Measurements from ENCODE around the gene ZNF160. TPM values are rescaled to one million over a fixed set of nuclear protein-coding genes. Genes with fewer than 3 reads are reported as not detected.

Gene ZNF160
- total RNA-seq (10 to 100 TPM; 28.1 to 96.0 (median 56.7) TPM), polyA plus RNA-seq (10 to 100 TPM in 1 of 3 donors, 1 to 10 TPM in 2; 7.3 to 13.5 (median 9.2) TPM)
- long read RNA-seq, donor 1, full-length matches to known transcripts: 3 of 3 reads
- long read RNA-seq, donor 1, partial matches to known transcripts: 0 of 3 reads
- long read RNA-seq, donor 1, other reads (novel, unspliced or antisense): 0 of 3 reads
- long read RNA-seq, donor 2, full-length matches to known transcripts: 7 of 7 reads
- long read RNA-seq, donor 2, partial matches to known transcripts: 0 of 7 reads
- long read RNA-seq, donor 2, other reads (novel, unspliced or antisense): 0 of 7 reads
- long read RNA-seq, donor 3, full-length matches to known transcripts: 2 of 2 reads
- long read RNA-seq, donor 3, partial matches to known transcripts: 0 of 2 reads
- long read RNA-seq, donor 3, other reads (novel, unspliced or antisense): 0 of 2 reads
- long read RNA-seq, donor 4: 0 reads
- long read RNA-seq, donor 5, full-length matches to known transcripts: 2 of 2 reads
- long read RNA-seq, donor 5, partial matches to known transcripts: 0 of 2 reads
- long read RNA-seq, donor 5, other reads (novel, unspliced or antisense): 0 of 2 reads
- long read RNA-seq, donor 6, full-length matches to known transcripts: 22 of 22 reads
- long read RNA-seq, donor 6, partial matches to known transcripts: 0 of 22 reads
- long read RNA-seq, donor 6, other reads (novel, unspliced or antisense): 0 of 22 reads
- long read RNA-seq, donor 7, full-length matches to known transcripts: 3 of 3 reads
- long read RNA-seq, donor 7, partial matches to known transcripts: 0 of 3 reads
- long read RNA-seq, donor 7, other reads (novel, unspliced or antisense): 0 of 3 reads
- long read RNA-seq, donor 8, full-length matches to known transcripts: 8 of 8 reads
- long read RNA-seq, donor 8, partial matches to known transcripts: 0 of 8 reads
- long read RNA-seq, donor 8, other reads (novel, unspliced or antisense): 0 of 8 reads
- long read RNA-seq, donor 9, full-length matches to known transcripts: 9 of 9 reads
- long read RNA-seq, donor 9, partial matches to known transcripts: 0 of 9 reads
- long read RNA-seq, donor 9, other reads (novel, unspliced or antisense): 0 of 9 reads
- long read RNA-seq, donor 10, partial matches to known transcripts: 0 of 1 reads
- long read RNA-seq, donor 10, other reads (novel, unspliced or antisense): 0 of 1 reads

- intact Hi-C loops (cut with DNase I; ENCODE audit: low total_unique reads): no loop called here
- H3K27me3 ChIP-seq: no peaks in the 10 kb centered on the region
- H3K4me1 ChIP-seq: peaks cover 8 to 37% (median 24%) of the 10 kb centered on the region in 4 donors
Observed at GRCh38 chr19:53103234-53104203, at the start of gene ZNF160. ZNF160 (minus strand) TSS chr19:53103422; CDS start chr19:53086276, 17,146 bp downstream.

GRCh38 chr19:53147645-53148044 lies 44.4 kb upstream of the ZNF160 start:
- Histone ChIP-seq H3K27ac (no peak overlapping the region), H3K4me3 (no peak overlapping the region), H3K27me3 (no peaks in the 10 kb centered on the region), H3K4me1 (no peaks in the 10 kb centered on the region), H3K9me3 (peaks cover 46 to 94% (median 82%) of the 10 kb centered on the region in 4 donors), H3K36me3 (peaks cover 44 to 95% (median 95%) of the 10 kb centered on the region in 4 donors)
- DNase-seq: no peak
- intact Hi-C loops (cut with DNase I; ENCODE audit: low total_unique reads): no loop called here
- TF ChIP-seq CTCF (IDR thresholded peaks at IDR 0.05) (no peak), POLR2AphosphoS5 (IDR thresholded peaks at IDR 0.05) (no peak), POLR2A (IDR thresholded peaks at IDR 0.05) (no peak), EP300 (IDR thresholded peaks at IDR 0.05) (no peak)

More at GRCh38 chr19:53103234-53104203, at the start of gene ZNF160:
- TF ChIP-seq CTCF (IDR thresholded peaks at IDR 0.05): no peak
- TF ChIP-seq POLR2A (IDR thresholded peaks at IDR 0.05): peak in 2 of 4 donors; percentile 41 to 65
- peak; percentile 78 to 97 (median 96) for TF ChIP-seq POLR2AphosphoS5 (IDR thresholded peaks at IDR 0.05)
- Histone ChIP-seq H3K9me3 (peaks cover 0 to 6% (median 3%) of the 10 kb centered on the region in 4 donors), H3K27ac (peak within 1 kb of the TSS; percentile 87 to 95 (median 88)), H3K4me3 (peak within 1 kb of the TSS; percentile 65 to 92 (median 76)), H3K36me3 (peaks cover 1 to 28% (median 16%) of the 10 kb centered on the region in 4 donors)
- WGBS, 5 donors: 2 to 3% (median 2%) methylated on average over 51 to 67 of the region's 67 CpGs
- DNase-seq: peak; percentile 98 to 99

GRCh38 chr19:53140351-53140750 lies 37.1 kb upstream of the ZNF160 start:
- H3K4me3 ChIP-seq: no peak overlapping the region
- TF ChIP-seq POLR2AphosphoS5 (IDR thresholded peaks at IDR 0.05) (no peak), CTCF (IDR thresholded peaks at IDR 0.05) (no peak), EP300 (IDR thresholded peaks at IDR 0.05) (no peak), POLR2A (IDR thresholded peaks at IDR 0.05) (no peak)

More at GRCh38 chr19:53140351-53140750, 37.1 kb upstream of the ZNF160 start:
- H3K36me3 ChIP-seq: peaks cover 18 to 43% (median 40%) of the 10 kb centered on the region in 4 donors
- H3K27ac ChIP-seq: no peak overlapping the region
- intact Hi-C loops (cut with DNase I; ENCODE audit: low total_unique reads): no loop called here
- DNase-seq: no peak
- no peaks in the 10 kb centered on the region for H3K27me3 ChIP-seq
- peaks cover 43 to 95% (median 78%) of the 10 kb centered on the region in 4 donors for H3K9me3 ChIP-seq
- 98 to 99% (median 98%) methylated on average over 4 of the region's 4 CpGs for WGBS, 5 donors
- H3K4me1 ChIP-seq: no peaks in the 10 kb centered on the region
